OCI-LY3 (cell line): Measurements from ENCODE around the gene KCMF1.

ENCODE experiments used
- H2AFZ ChIP-seq: fragments of 200-600, 300-600 bp; shearing (Covaris generic); 2 replicates; pipeline ENCODE4 v1.6.0; 2014; ENCODE audit warnings: antibody characterized with exemption, low read depth, low read length
- H3K27ac ChIP-seq: fragments of 200-600, 300-600 bp; sonication (generic); 2 replicates; pipeline ENCODE4 v1.5.1; 2014; ENCODE audit warnings: mild to moderate bottlenecking, low read length, moderate library complexity, mixed read lengths
- H3K27me3 ChIP-seq: fragments of 200-600, 300-600 bp; sonication (generic); 2 replicates; pipeline ENCODE4 v1.6.1; 2014; ENCODE audit warnings: low read depth, low read length, mixed read lengths
- H3K36me3 ChIP-seq: fragments of 200-600, 300-600 bp; sonication (generic); replicated peaks from 2 replicates; pipeline ENCODE3; 2014; ENCODE audit warnings: low read depth, low read length, mixed read lengths
- H3K4me1 ChIP-seq: fragments of 300-600, 200-600 bp; sonication (generic); 2 replicates; pipeline ENCODE4 v1.6.1; 2014; ENCODE audit warnings: low read length, mixed read lengths
- H3K4me2 ChIP-seq: fragments of 200-600, 300-600 bp; sonication (generic); 2 replicates; pipeline ENCODE4 v1.6.1; 2014; ENCODE audit warnings: low read length, mixed read lengths
- H3K4me3 ChIP-seq: fragments of 300-600, 200-600 bp; sonication (generic); 2 replicates; pipeline ENCODE4 v1.5.1; 2014; ENCODE audit warnings: antibody characterized with exemption, mild to moderate bottlenecking, low read length, moderate library complexity
- H3K79me2 ChIP-seq: fragments of 300-600, 200-600 bp; shearing (Covaris generic); 2 replicates; pipeline ENCODE4 v1.6.1; 2014; ENCODE audit warnings: mild to moderate bottlenecking, low read length, mixed read lengths
- H3K9ac ChIP-seq: fragments of 300-600, 200-600 bp; shearing (Covaris generic); 2 replicates; pipeline ENCODE4 v1.6.0; 2014; ENCODE audit warnings: mild to moderate bottlenecking, low read length, moderate library complexity
- H3K9me3 ChIP-seq: fragments of 200-600, 300-600 bp; shearing (Covaris generic); 2 replicates; pipeline ENCODE4 v1.6.1; 2014; ENCODE audit warnings: low read length, mixed read lengths; ENCODE audit not compliant: insufficient read depth
- H4K20me1 ChIP-seq: fragments of 200-600, 300-600 bp; sonication (generic); 2 replicates; pipeline ENCODE4 v1.6.1; 2016; ENCODE audit warnings: low read length, mixed read lengths; ENCODE audit not compliant: insufficient read depth
- EZH2phosphoT487 ChIP-seq: fragments of 200-600 bp; shearing (Covaris generic); IDR thresholded peaks from 2 replicates; pipeline ENCODE4 v1.6.1; 2018; ENCODE audit warnings: antibody characterized with exemption, mixed run types, low read depth
- TF ChIP-seq, protein P1 (sequence below): fragments of 200-600, 300-600 bp; sonication (generic); IDR thresholded peaks from 2 replicates; pipeline ENCODE4 v1.5.1; 2014; ENCODE audit warnings: antibody characterized with exemption, low read length, low read depth

The KCMF1 gene

GRCh38 chr2:84925724-84926376 is 45.1 kb upstream of the KCMF1 start:
- Histone ChIP-seq H3K4me1 (peaks cover 19% of the 10 kb centered on the region), H3K36me3 (no peaks in the 10 kb centered on the region), H3K4me2 (peak overlapping the region; percentile 97), H3K4me3 (peak overlapping the region; percentile 92), H3K9ac (peak overlapping the region; percentile 74), H3K27ac (peak overlapping the region; percentile 78), H3K9me3 (no peaks in the 10 kb centered on the region), H2AFZ (peak overlapping the region; percentile 86), H3K79me2 (no peaks in the 10 kb centered on the region), H3K27me3 (no peaks in the 10 kb centered on the region), H4K20me1 (no peaks in the 10 kb centered on the region)
- no peak for TF ChIP-seq EZH2phosphoT487
- TF ChIP-seq, protein P1, sequence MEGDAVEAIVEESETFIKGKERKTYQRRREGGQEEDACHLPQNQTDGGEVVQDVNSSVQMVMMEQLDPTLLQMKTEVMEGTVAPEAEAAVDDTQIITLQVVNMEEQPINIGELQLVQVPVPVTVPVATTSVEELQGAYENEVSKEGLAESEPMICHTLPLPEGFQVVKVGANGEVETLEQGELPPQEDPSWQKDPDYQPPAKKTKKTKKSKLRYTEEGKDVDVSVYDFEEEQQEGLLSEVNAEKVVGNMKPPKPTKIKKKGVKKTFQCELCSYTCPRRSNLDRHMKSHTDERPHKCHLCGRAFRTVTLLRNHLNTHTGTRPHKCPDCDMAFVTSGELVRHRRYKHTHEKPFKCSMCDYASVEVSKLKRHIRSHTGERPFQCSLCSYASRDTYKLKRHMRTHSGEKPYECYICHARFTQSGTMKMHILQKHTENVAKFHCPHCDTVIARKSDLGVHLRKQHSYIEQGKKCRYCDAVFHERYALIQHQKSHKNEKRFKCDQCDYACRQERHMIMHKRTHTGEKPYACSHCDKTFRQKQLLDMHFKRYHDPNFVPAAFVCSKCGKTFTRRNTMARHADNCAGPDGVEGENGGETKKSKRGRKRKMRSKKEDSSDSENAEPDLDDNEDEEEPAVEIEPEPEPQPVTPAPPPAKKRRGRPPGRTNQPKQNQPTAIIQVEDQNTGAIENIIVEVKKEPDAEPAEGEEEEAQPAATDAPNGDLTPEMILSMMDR = peak; percentile 99

DNA sequence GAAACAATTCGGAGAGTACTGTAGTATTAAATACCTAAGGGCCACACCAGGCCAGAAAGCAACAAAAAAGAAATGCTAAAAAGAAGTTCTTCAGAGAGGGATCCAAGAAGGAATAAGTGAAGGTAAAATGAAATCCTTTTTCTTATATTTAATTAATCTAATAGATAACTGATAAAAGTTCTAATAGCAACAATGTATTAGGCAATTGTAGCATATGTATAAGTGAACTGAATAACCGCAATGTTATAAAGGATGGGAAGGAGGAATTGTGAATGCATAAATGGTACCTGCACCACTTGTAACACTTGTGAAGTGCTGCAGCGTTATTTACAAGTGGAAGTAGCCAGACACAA is 43.7 kb upstream of the KCMF1 start:
- peak overlapping the region; percentile 92 for H3K4me3 ChIP-seq
- peak overlapping the region; percentile 97 for H3K4me2 ChIP-seq
- H2AFZ ChIP-seq = no peak overlapping the region
- H3K9me3 ChIP-seq = no peaks in the 10 kb centered on the region
- TF ChIP-seq, protein P1 = no peak
- TF ChIP-seq EZH2phosphoT487 = no peak
- H3K36me3 ChIP-seq = no peaks in the 10 kb centered on the region
- H3K27ac ChIP-seq = peak overlapping the region; percentile 78; the same call in 1 of the 2 replicates
- no peaks in the 10 kb centered on the region for H4K20me1 ChIP-seq
- H3K27me3 ChIP-seq = no peaks in the 10 kb centered on the region
- no peaks in the 10 kb centered on the region for H3K79me2 ChIP-seq
- peaks cover 24% of the 10 kb centered on the region for H3K4me1 ChIP-seq
- 0 out of 2 replicates have a peak overlapping the region, but pooled peaks have one; percentile 10 for H3K9ac ChIP-seq

DNA sequence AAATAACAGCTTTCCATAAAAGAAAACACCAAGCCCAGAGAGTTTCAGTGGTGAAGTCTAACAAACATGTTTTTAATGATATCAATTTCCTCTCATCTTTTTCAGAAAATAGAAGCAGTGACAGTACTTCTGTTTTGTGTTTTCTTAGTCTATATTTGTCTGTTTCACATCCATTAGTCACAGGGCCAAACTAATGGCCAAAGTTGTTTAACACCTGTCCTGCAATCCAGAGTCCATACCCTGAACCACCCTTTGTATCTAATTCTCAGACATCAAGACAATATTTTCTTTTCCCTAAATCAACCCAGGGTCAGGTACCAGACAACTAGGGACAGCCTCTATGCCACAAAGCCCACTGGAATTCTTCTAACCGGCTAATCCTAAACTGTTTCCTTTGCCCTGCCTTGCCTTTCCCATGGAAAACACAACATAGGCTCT is 39.6 kb upstream of the KCMF1 start:
- H3K4me3 ChIP-seq = no peak overlapping the region
- H3K27ac ChIP-seq = no peak overlapping the region
- H3K9me3 ChIP-seq = no peaks in the 10 kb centered on the region
- H3K79me2 ChIP-seq = no peaks in the 10 kb centered on the region
- no peaks in the 10 kb centered on the region for H3K27me3 ChIP-seq
- no peak overlapping the region for H2AFZ ChIP-seq
- H3K4me1 ChIP-seq = 0 out of 2 replicates have a peak, but pooled peaks cover 6% of the 10 kb centered on the region
- no peaks in the 10 kb centered on the region for H3K36me3 ChIP-seq
- no peak overlapping the region for H3K9ac ChIP-seq
- H3K4me2 ChIP-seq = no peak overlapping the region
- no peaks in the 10 kb centered on the region for H4K20me1 ChIP-seq
- TF ChIP-seq, protein P1 = no peak
- no peak for TF ChIP-seq EZH2phosphoT487

DNA sequence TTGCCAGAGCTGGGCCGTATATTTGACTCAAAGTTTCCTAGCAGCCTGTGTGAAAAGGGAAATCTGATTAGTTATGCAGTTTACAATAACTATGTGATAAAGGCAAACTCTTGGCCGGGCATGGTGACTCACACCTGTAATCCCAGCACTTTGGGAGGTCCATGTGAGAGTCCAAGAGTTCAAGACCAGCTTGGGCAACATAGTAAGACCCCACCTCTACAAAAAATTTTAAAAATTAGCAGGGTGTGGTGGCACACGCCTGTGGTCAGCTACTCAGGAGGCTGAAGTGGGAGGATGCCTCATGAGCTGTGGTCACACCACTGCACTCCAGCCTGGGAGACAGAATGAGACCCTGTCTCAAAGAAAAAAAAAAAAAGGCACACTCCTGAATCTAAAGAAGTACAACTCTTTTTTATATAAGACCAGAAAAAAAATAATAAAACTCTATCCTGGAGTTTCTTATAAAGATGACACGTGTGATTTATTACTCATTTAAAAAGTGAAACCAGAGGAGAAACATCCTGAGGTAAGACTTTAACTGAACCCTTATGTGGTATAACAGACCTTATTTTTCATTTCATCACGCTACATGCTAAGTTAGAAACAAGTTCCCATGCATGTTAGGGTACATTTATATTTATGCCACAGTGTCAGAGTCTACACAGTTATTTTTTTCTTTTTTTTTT is 32.6 kb upstream of the KCMF1 start:
- Histone ChIP-seq H3K27ac (peak overlapping the region; percentile 99), H3K36me3 (peaks cover 5% of the 10 kb centered on the region), H4K20me1 (no peaks in the 10 kb centered on the region), H3K27me3 (no peaks in the 10 kb centered on the region), H3K4me3 (peak overlapping the region; percentile 74), H3K4me1 (peaks cover 55% of the 10 kb centered on the region), H2AFZ (no peak overlapping the region), H3K9me3 (no peaks in the 10 kb centered on the region), H3K79me2 (peaks cover 5% of the 10 kb centered on the region; the same call in 1 of the 2 replicates), H3K9ac (peak overlapping the region; percentile 98), H3K4me2 (peak overlapping the region; percentile 98)
- TF ChIP-seq, protein P1 = no peak
- no peak for TF ChIP-seq EZH2phosphoT487
